ENCODE measurements around the gene PIR. TPM values are rescaled to one million over a fixed set of nuclear protein-coding genes. Genes with fewer than 3 reads are reported as not detected.

The PIR gene
- total RNA-seq, 3 donors from 2014 or later (not counting 1 experiment from before 2014, with no cell fraction given), result 0.57 TPM; not detected in 2

DNA sequence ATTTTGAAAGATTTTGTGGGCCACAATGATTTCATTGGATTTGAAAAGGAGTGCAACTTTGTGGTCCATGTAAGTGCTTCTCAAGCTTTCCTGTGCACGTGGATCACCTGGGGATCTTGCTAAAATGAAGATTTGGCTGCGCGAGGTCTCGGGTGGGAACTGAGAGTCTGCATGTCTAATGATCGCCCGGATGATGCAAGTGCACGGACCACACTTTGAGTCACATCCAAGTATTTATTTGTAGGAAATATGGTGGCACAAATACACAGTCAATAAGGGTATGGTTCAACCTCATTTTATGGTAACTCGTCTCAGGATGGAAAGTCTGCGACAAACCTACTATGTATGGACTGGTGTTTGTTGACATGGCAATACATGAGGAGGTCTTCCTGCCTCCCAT lies 8.4 kb upstream of the PIR start:
- Mint-ChIP-seq H3K9me3 (no peaks in the 10 kb centered on the region), H3K36me3 (no peaks in the 10 kb centered on the region), H3K4me3 (no peak overlapping the region), H3K27ac (no peak overlapping the region), H3K4me1 (peaks cover 6 to 7% of the 10 kb centered on the region in 2 donors), H3K27me3 (ENCODE audit: low read depth in 2 of 2) (peaks cover 11 to 85% of the 10 kb centered on the region in 2 donors)
- H3K9me3 ChIP-seq (ENCODE audit: control insufficient read depth, insufficient read depth, low read length), result no peaks in the 10 kb centered on the region
- TF ChIP-seq, protein P1, sequence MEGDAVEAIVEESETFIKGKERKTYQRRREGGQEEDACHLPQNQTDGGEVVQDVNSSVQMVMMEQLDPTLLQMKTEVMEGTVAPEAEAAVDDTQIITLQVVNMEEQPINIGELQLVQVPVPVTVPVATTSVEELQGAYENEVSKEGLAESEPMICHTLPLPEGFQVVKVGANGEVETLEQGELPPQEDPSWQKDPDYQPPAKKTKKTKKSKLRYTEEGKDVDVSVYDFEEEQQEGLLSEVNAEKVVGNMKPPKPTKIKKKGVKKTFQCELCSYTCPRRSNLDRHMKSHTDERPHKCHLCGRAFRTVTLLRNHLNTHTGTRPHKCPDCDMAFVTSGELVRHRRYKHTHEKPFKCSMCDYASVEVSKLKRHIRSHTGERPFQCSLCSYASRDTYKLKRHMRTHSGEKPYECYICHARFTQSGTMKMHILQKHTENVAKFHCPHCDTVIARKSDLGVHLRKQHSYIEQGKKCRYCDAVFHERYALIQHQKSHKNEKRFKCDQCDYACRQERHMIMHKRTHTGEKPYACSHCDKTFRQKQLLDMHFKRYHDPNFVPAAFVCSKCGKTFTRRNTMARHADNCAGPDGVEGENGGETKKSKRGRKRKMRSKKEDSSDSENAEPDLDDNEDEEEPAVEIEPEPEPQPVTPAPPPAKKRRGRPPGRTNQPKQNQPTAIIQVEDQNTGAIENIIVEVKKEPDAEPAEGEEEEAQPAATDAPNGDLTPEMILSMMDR (IDR thresholded peaks at IDR 0.05), result no peak
- no peaks in the 10 kb centered on the region for H3K4me1 ChIP-seq (ENCODE audit: control insufficient read depth, insufficient read depth, low read length)
- no peak overlapping the region for H3K4me3 ChIP-seq (ENCODE audit: low read length)
- 89% methylated on average over 7 of the region's 9 CpGs for WGBS (ENCODE audit: insufficient coverage)
- no peak overlapping the region for H3K27ac ChIP-seq (ENCODE audit: low read length)
- intact Hi-C loops (cut with micrococcal nuclease), result no loop called here
- H3K36me3 ChIP-seq (ENCODE audit: control insufficient read depth, insufficient read depth, low read length), result no peaks in the 10 kb centered on the region
- ATAC-seq (no peak), DNase-seq (no peak)
- H3K27me3 ChIP-seq (ENCODE audit: control insufficient read depth, insufficient read depth, low read length), result no peaks in the 10 kb centered on the region

DNA sequence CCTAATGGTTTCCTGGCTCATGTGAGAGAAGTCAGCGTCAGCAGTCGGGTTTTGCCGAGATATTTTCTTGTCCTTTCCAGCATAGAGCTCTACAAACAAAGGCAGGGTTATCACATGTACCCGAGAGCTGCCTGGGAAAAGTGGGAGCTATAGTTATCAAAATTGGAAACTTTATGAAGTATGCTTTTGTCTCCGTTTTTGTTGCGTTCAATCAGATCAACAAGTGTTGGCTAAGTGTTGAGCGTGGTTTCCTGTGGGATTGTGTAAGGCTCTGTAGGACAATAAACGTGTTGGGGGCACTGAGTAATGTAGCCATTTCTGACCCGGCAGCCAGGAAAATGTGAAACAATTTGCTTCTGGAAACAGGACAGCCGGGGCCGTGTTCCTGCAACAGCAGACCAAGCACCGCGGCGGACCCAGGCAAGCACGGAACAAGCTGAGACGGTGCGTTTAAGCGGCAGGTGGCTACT lies 7.4 kb upstream of the PIR start, which contains the start of gene BMX:
BMX (plus strand) TSS at position 311 of the 470 bp plus-strand sequence. CDS start 7,547 bp downstream, outside the sequence.
- Histone ChIP-seq H3K27me3 (ENCODE audit: control insufficient read depth, insufficient read depth, low read length) (no peaks in the 10 kb centered on the region), H3K4me3 (ENCODE audit: low read length) (no peak within 1 kb of the TSS), H3K36me3 (ENCODE audit: control insufficient read depth, insufficient read depth, low read length) (no peaks in the 10 kb centered on the region), H3K9me3 (ENCODE audit: control insufficient read depth, insufficient read depth, low read length) (no peaks in the 10 kb centered on the region), H3K27ac (ENCODE audit: low read length) (no peak within 1 kb of the TSS), H3K4me1 (ENCODE audit: control insufficient read depth, insufficient read depth, low read length) (no peaks in the 10 kb centered on the region)
- peaks cover 6 to 7% of the 10 kb centered on the region in 2 donors for H3K4me1 Mint-ChIP-seq
- intact Hi-C loops (cut with micrococcal nuclease), result no loop called here
- H3K27me3 Mint-ChIP-seq (ENCODE audit: low read depth in 2 of 2), result peaks cover 11 to 79% of the 10 kb centered on the region in 2 donors
- no peak for ATAC-seq
- H3K9me3 Mint-ChIP-seq, result no peaks in the 10 kb centered on the region
- TF ChIP-seq, protein P1 (IDR thresholded peaks at IDR 0.05), result no peak
- WGBS (ENCODE audit: insufficient coverage), result 74% methylated on average over 18 of the region's 18 CpGs
- H3K27ac Mint-ChIP-seq, result no peak within 1 kb of the TSS
- H3K36me3 Mint-ChIP-seq, result no peaks in the 10 kb centered on the region
- H3K4me3 Mint-ChIP-seq, result no peak within 1 kb of the TSS
- DNase-seq, result no peak

DNA sequence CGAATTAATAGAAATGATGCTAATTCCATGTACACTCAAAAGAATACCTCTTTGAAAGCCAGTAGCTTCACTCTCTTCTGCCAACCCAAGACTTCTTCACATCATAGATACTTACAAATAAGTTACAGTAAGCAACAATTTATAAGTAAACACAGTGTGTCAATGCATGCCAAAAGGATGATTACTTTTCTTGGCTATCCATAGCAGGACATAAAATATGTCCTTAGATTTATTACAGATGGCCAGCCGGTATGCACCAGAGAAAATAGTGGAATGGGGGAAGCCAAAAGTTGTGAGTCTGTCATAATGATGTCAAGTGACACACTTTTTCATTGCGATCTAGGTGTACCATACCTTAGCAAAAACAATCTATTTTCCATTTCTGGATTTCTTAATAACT lies 6.8 kb upstream of the PIR start:
- H3K27me3 Mint-ChIP-seq (ENCODE audit: low read depth in 2 of 2), result peaks cover 10 to 76% of the 10 kb centered on the region in 2 donors
- H3K4me1 ChIP-seq (ENCODE audit: control insufficient read depth, insufficient read depth, low read length), result no peaks in the 10 kb centered on the region
- H3K9me3 Mint-ChIP-seq, result no peaks in the 10 kb centered on the region
- H3K27me3 ChIP-seq (ENCODE audit: control insufficient read depth, insufficient read depth, low read length), result no peaks in the 10 kb centered on the region
- H3K36me3 Mint-ChIP-seq, result no peaks in the 10 kb centered on the region
- no peaks in the 10 kb centered on the region for H3K36me3 ChIP-seq (ENCODE audit: control insufficient read depth, insufficient read depth, low read length)
- intact Hi-C loops (cut with micrococcal nuclease), result loop anchor here (2.0 to 10.0 kb wide), 2 partner anchors 65 to 1195 kb away; no protein-coding TSS in a partner anchor
- H3K9me3 ChIP-seq (ENCODE audit: control insufficient read depth, insufficient read depth, low read length), result no peaks in the 10 kb centered on the region
- ATAC-seq (no peak), DNase-seq (no peak)
- 83% methylated on average over 2 of the region's 3 CpGs for WGBS (ENCODE audit: insufficient coverage)
- H3K4me3 ChIP-seq (ENCODE audit: low read length), result no peak overlapping the region
- no peak overlapping the region for H3K4me3 Mint-ChIP-seq
- TF ChIP-seq, protein P1 (IDR thresholded peaks at IDR 0.05), result no peak
- H3K4me1 Mint-ChIP-seq, result peaks cover 6 to 7% of the 10 kb centered on the region in 2 donors
- H3K27ac Mint-ChIP-seq, result no peak overlapping the region
- H3K27ac ChIP-seq (ENCODE audit: low read length), result no peak overlapping the region

DNA sequence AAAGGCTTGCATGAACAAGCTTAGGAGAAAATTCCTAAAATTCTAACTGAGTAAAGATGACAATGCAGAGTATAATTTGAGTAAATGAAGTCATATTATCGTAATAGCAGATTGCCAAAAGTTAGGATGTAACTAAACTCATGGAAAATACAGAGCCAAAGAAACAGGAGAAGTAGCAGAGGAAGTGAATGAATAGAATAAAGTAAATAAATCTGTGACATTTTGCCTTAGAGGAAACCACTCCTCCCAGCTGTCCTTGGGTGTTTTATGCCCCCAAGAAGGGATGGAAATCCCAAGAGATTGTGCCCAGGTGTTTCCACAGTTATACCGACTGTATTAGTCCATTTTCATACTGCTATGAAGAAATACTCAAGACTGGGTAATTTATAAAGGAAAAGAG lies 5.6 kb upstream of the PIR start:
- Histone ChIP-seq H3K9me3 (ENCODE audit: control insufficient read depth, insufficient read depth, low read length) (no peaks in the 10 kb centered on the region), H3K27ac (ENCODE audit: low read length) (no peak overlapping the region)

More for the DNA sequence above, 5.6 kb upstream of the PIR start:
- no peak overlapping the region for H3K4me3 Mint-ChIP-seq
- TF ChIP-seq, protein P1 (IDR thresholded peaks at IDR 0.05), result no peak
- no peaks in the 10 kb centered on the region for H3K36me3 Mint-ChIP-seq
- Histone ChIP-seq H3K27me3 (ENCODE audit: control insufficient read depth, insufficient read depth, low read length) (no peaks in the 10 kb centered on the region), H3K4me1 (ENCODE audit: control insufficient read depth, insufficient read depth, low read length) (no peaks in the 10 kb centered on the region), H3K36me3 (ENCODE audit: control insufficient read depth, insufficient read depth, low read length) (no peaks in the 10 kb centered on the region), H3K4me3 (ENCODE audit: low read length) (no peak overlapping the region)
- intact Hi-C loops (cut with micrococcal nuclease), result loop anchor here (2.0 to 10.0 kb wide), 2 partner anchors 66 to 1196 kb away; no protein-coding TSS in a partner anchor
- peaks cover 8 to 67% of the 10 kb centered on the region in 2 donors for H3K27me3 Mint-ChIP-seq (ENCODE audit: low read depth in 2 of 2)
- 71% methylated on average over 1 of the region's 2 CpGs for WGBS (ENCODE audit: insufficient coverage)
- no peak for ATAC-seq
- DNase-seq, result no peak
- H3K9me3 Mint-ChIP-seq, result no peaks in the 10 kb centered on the region
- H3K4me1 Mint-ChIP-seq, result peaks cover 6 to 8% of the 10 kb centered on the region in 2 donors
- no peak overlapping the region for H3K27ac Mint-ChIP-seq

Data from natural killer cell (primary cell).